GM19238 (cell line): ENCODE data around the gene LSS.
"Not testable (repeated sequence)": the region's sequence is repeated elsewhere in the genome, so short reads cannot be mapped to it uniquely, and the experiment has no call there.

ENCODE experiments used
- DNase-seq: peaks from one replicate; pipeline ENCODE4 v3.0.0; 2011; ENCODE audit warnings: low spot score; ENCODE audit not compliant: insufficient read length

The LSS gene

DNA sequence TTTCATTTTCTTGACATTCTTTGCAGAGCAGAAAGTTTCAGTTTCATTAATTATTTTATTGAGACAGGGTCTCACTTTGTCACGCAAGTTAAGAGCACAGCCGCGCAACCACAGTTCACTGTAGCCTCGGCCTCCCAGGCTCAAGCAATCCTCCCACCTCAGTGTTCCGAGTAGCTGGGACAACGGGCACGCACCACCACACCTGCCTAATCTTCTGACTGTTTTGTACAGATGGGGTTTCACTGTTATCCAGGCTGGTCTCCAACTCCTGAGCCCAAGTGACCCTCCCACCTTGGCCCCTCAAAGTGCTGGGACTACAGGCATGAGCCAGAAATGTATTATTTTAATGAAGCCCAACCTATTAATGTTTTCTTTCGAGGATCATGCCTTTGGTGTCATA is 41.3 kb downstream of the LSS start:
- DNase-seq: no peak

- DNase-seq: no peak
Observed at GRCh38 chr21:46185716-46186115, 42.9 kb downstream of the LSS start.

DNA sequence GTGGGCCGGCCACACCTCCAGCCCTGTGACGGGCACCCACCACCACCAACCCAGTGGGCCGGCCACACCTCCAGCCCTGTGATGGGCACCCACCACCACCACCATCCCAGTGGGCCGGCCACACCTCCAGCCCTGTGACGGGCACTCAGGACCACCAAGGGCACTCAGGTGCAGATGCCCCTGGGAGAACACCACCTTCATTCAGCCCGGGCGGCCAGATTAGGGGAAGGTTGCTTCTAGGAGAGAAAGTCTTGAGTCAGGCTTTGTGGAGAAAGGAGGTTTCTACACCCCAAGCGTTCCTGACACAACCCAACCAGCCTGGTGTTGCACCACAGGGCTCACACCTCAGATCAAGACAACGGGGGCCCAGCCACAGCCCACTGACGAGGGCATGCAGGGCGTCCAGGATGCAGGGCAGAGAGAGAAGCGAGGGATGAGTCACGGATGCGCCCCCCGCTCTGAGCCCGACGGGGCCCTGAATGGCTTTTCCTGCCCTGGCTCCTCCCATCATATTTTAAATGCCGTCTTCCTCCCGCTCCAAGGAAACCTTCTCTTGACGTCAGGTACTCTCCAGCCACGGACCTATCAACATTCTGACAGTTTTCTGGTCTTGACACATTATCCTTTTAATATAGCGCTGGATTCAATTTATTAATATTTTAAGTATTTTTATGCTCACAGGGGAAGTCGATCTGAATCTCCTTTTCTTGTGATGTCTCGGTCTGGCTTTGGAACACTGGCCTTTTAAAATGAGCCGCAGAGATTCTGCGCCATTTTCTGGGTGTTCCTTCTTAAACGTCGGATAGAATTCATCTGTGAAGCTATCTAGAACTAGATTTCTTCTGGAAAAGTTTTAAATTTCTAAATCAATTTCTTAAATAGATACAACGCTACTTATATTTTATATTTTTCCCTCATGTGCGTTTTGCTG is 43.7 kb downstream of the LSS start:
- DNase-seq: peak; percentile 30

DNA sequence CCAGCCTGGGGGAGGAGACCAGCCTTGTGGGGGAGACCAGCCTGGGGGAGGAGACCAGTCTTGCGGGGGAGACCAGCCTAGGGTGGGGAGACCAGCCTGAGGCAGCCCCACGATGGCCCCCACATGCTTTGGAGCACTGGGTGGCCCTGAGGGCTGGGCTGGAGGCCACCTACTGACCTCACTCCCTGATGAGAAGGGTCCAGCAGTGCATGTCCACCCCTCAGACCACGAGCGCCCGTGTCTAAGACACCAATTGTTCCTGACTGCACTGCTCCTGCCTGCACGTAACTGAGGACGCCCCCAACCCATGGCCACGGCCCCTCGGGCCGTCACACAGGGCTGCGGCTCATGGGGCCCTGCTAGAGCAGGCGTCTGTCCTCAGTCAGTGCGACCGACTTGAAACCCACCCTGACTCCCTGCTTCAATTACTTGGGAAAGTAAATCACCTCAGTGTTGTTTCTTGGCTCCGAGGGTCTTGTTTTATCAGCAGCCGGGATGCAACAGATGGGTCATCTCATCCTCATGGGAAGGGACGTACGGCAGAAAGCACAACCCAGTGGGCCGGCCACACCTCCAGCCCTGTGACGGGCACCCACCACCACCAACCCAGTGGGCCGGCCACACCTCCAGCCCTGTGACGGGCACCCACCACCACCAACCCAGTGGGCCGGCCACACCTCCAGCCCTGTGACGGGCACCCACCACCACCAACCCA is 44.5 kb downstream of the LSS start, which contains the start of gene SPATC1L:
TSS of gene SPATC1L (minus strand) at position 550 of the 715 bp plus-strand sequence. CDS start 1,643 bp downstream, outside the sequence.
- DNase-seq: peak; percentile 41

- DNase-seq: not testable (repeated sequence)
Observed at GRCh38 chr21:46183337-46183909, 45.2 kb downstream of the LSS start.

DNA sequence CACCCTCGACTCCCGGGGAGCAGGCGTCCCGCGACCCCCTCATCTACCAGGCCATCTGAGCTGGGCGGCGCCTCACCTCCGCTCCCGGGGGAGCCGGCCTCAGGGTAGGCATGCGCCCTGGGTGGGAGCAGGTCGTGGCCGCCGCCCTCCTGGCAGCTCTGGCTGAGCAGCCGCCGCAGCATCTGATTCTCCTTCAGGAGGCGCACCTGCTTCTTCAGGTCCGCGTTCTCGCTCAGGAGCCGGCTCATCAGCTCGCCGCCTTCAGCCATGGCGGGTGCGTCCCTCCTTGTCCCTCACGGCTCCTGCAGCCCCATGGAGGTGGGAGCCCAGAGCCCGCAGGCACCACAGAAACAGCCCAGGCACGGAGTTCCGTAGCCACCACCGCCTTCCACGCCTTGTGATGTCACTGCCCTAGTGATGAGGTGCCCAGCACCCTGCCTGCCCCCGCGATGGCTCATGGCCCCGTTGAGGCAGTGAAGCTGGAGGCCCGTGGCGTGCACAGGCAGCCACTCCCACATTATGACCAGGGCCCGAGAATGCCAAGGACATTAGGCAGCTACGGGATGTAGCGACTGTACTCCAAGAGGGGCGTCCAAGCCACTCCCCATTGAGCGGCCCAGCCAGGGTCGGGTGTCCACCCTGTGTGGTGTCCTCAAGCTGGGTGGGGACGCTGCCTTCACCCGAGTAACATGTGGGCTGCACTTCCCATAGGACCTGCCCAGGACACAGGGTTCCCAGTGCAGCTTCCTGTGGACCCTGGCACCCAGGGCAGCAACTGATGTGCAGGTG is 45.8 kb downstream of the LSS start:
- no peak for DNase-seq

DNA sequence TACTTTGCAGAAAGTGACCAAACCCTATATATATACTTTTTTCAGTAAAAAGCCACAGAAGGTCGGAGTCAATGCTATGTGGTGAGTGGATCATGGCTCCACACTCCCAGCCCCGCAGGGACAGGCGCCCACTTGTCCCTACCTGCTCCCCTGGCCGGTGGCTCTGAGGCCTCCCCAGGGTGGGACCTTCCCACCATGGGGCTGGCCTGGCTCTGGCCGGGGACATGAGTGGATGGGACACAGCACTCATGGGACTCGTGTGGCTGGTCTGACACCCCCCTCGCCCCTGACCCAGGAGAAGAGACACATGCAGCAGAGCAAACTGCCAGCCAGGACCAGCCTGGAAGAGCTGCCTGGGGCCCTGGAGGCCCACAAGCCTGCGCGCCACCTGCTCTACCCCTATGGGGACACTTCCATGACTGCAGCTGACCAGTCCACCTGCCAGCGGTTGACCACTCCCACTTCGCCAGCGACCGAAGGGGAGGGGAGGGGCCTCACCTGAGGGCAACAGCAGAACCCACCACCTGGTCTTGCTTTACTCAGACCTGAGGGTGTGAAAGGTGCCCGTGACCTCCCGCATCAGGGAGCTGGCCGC is 46.5 kb downstream of the LSS start:
- DNase-seq: no peak

DNA sequence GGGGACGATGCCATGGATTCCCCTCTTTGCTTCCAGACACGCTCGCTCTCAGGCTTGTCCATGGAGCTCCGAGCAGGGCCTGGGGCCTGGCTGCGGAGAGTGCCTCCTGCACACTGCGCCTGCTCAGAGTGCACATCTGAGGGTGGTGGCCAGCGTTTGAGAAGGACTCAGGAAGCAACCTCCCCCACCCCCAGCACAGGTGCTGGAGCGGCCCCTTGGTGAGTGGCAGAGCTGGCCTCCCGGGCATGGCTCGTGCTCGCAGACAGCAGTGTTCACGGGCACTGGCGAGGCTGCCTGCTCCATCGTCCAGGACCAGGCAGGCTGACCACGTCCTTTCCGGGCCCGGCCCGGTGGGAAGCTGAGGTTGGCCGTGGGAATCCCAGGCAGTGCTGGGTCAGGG is 47.1 kb downstream of the LSS start:
- no peak for DNase-seq

GRCh38 chr21:46180778-46181391 is 47.7 kb downstream of the LSS start:
- DNase-seq: no peak

GRCh38 chr21:46180079-46180722 is 48.4 kb downstream of the LSS start:
- no peak for DNase-seq

- no peak for DNase-seq
Observed at GRCh38 chr21:46179708-46180078, 48.9 kb downstream of the LSS start.

DNA sequence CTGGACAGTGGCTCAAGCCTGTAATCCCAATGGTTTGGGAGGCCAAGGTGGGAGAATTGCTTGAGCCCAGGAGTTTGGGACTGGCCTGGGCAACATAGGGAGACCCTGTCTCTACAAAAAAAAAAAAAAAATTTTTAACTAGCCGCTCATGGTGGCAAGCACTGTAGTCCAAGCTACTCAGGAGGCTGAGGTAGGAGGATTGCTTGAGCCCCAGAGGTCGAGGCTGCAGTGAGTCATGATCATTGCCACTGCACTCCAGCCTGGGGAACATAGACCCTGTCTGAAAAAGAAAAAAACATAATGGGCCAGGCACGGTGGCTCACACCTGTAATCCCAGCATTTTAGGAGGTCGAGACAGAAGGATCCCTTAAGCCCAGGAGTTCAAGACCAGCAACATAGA is 49.6 kb downstream of the LSS start:
- DNase-seq: no peak

DNA sequence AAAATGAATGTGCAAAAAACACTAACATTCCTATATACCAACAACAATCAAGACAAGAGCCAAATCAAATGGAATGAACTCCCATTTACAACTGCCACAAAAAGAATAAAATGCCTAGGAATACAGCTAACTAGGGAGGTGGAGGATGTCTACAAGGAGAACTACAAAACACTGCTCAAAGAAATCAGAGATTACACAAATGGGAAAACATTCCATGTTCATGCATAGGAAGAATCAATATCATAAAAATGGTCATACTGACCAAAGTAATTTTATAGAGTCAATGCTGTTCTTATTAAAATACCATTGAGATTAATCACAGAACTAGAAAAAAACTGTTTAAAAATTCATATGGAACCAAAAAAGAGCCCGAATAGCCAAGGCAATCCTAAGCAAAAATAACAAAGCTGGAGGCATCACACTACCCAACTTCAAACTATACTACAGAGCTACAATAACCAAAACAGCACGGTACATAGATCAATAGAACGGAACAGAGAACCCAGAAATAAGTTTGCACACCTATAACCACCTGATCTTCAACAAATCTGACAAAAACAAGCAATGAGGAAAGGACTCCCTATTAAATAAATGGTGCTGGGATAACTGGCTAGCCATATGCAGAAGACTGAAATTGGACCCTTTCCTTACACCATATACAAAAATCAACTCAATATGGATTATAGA is 52.0 kb downstream of the LSS start:
- not testable (repeated sequence) for DNase-seq

GRCh38 chr21:46173573-46173972 is 55.0 kb downstream of the LSS start:
- DNase-seq: no peak

GRCh38 chr21:46172863-46173528 is 55.6 kb downstream of the LSS start:
- DNase-seq: no peak

- no peak for DNase-seq
Observed at GRCh38 chr21:46171996-46172862, 56.3 kb downstream of the LSS start.

GRCh38 chr21:46171585-46171984 is 57.0 kb downstream of the LSS start:
- DNase-seq: no peak
